HepG2 (cell line): ENCODE data around the gene ABHD1. TPM values are rescaled to one million over a fixed set of nuclear protein-coding genes. Genes with fewer than 3 reads are reported as not detected.

ENCODE experiments used
- AHDC1 ChIP-seq: sonication (generic); formaldehyde crosslinking; IDR thresholded peaks from 2 replicates; pipeline ENCODE4 v1.5.1; 2020; ENCODE audit warnings: mild to moderate bottlenecking, missing genetic modification reagents, borderline replicate concordance
- CAMTA2 ChIP-seq: sonication (generic); formaldehyde crosslinking; IDR thresholded peaks from 2 replicates; pipeline ENCODE4 v1.4.0; 2020; ENCODE audit warnings: mild to moderate bottlenecking, missing genetic modification reagents, borderline replicate concordance
- CREB3 ChIP-seq: sonication (generic); formaldehyde crosslinking; IDR thresholded peaks from 2 replicates; pipeline ENCODE4 v1.5.0; 2020; ENCODE audit warnings: missing genetic modification reagents
- MTA1 ChIP-seq: sonication (generic); formaldehyde crosslinking; IDR thresholded peaks from 2 replicates; pipeline ENCODE4 v1.4.0; 2020; ENCODE audit warnings: missing genetic modification reagents, mild to moderate bottlenecking, borderline replicate concordance
- NR2F2 ChIP-seq: IDR thresholded peaks from 2 replicates; pipeline ENCODE4 v1.6.1; 2012; ENCODE audit warnings: low read depth, inconsistent platforms, borderline replicate concordance
- NRL ChIP-seq: sonication (generic); formaldehyde crosslinking; IDR thresholded peaks from 2 replicates; pipeline ENCODE4 v1.5.0; 2020; ENCODE audit warnings: missing genetic modification reagents, mild to moderate bottlenecking, moderate library complexity, borderline replicate concordance
- SALL1 ChIP-seq: sonication (generic); formaldehyde crosslinking; IDR thresholded peaks from 2 replicates; pipeline ENCODE4 v1.8.0; 2022; ENCODE audit warnings: mild to moderate bottlenecking, missing genetic modification reagents
- SIX4 ChIP-seq: sonication (generic); formaldehyde crosslinking; IDR thresholded peaks from 2 replicates; pipeline ENCODE4 v1.4.0; 2020; ENCODE audit warnings: missing genetic modification reagents
- SOX5 ChIP-seq: IDR thresholded peaks from 2 replicates; pipeline ENCODE4 v1.6.1; 2016; ENCODE audit warnings: borderline replicate concordance
- TCF7 ChIP-seq: sonication (generic); IDR thresholded peaks from 2 replicates; pipeline ENCODE4 v1.6.1; 2016; ENCODE audit warnings: antibody characterized with exemption, low read depth
- TOPORS ChIP-seq: sonication (generic); formaldehyde crosslinking; IDR thresholded peaks from 2 replicates; pipeline ENCODE4 v1.8.0; 2023; ENCODE audit warnings: mild to moderate bottlenecking, missing genetic modification reagents
- TP53 ChIP-seq: sonication (generic); formaldehyde crosslinking; conservative IDR thresholded peaks from 2 replicates; pipeline ENCODE4 v1.4.0; 2020; ENCODE audit warnings: missing genetic modification reagents
- ZNF180 ChIP-seq: sonication (generic); formaldehyde crosslinking; IDR thresholded peaks from 2 replicates; pipeline ENCODE4 v1.4.0; 2020; ENCODE audit warnings: low read depth, missing genetic modification reagents, borderline replicate concordance
- ZNF20 ChIP-seq: sonication (generic); formaldehyde crosslinking; IDR thresholded peaks from 2 replicates; pipeline ENCODE4 v1.4.0; 2020; ENCODE audit warnings: mild to moderate bottlenecking, moderate library complexity, missing genetic modification reagents
- ZNF343 ChIP-seq: sonication (generic); formaldehyde crosslinking; IDR thresholded peaks from 2 replicates; pipeline ENCODE4 v1.4.0; 2020; ENCODE audit warnings: mild to moderate bottlenecking, missing genetic modification reagents
- ZNF510 ChIP-seq: sonication (generic); formaldehyde crosslinking; IDR thresholded peaks from 2 replicates; pipeline ENCODE4 v1.4.0; 2020; ENCODE audit warnings: low read depth, mild to moderate bottlenecking, missing genetic modification reagents
- ZNF598 ChIP-seq: sonication (generic); formaldehyde crosslinking; IDR thresholded peaks from 2 replicates; pipeline ENCODE4 v1.5.1; 2020; ENCODE audit warnings: mild to moderate bottlenecking, missing genetic modification reagents, borderline replicate concordance
- ZNF879 ChIP-seq: sonication (generic); formaldehyde crosslinking; IDR thresholded peaks from 2 replicates; pipeline ENCODE4 v1.8.1; 2023; ENCODE audit warnings: missing genetic modification reagents
- ZSCAN25 ChIP-seq: sonication (generic); formaldehyde crosslinking; IDR thresholded peaks from 2 replicates; pipeline ENCODE4 v1.8.0; 2022; ENCODE audit warnings: mild to moderate bottlenecking, missing genetic modification reagents
- polyA plus RNA-seq, 8 experiments: library from polyadenylated mRNA; depleted of rRNA in 3 of 8; stranded (reverse) in 7 of 8; unstranded in 1 of 8; fragments of >200 nt; fragmentation: Illumina TruSeq in 4 of 8; extraction: Trizol in 4 of 8; gene quantifications; 2 replicates each; pipeline versions ENCODE4 v1.2.1 to v1.2.3, GENCODE V29; 2011 to 2016; ENCODE audit warnings: low read depth in 4 of 8, missing spikeins in 1 of 8, mixed read lengths in 1 of 8; ENCODE audit not compliant: insufficient read depth in 1 of 8
- total RNA-seq, 5 experiments: library from RNA; depleted of rRNA; stranded (reverse); fragments of >200 nt; fragmentation: Illumina TruSeq; extraction: Trizol; gene quantifications; 2 replicates each; pipeline ENCODE4 v1.2.3, GENCODE V29; 2016; ENCODE audit warnings: low read depth in 1 of 5
- TF ChIP-seq, protein P1 (sequence below): IDR thresholded peaks from 2 replicates; pipeline ENCODE4 v1.6.1; 2012; ENCODE audit warnings: inconsistent platforms
- TF ChIP-seq, protein P2 (sequence below): sonication (generic); formaldehyde crosslinking; IDR thresholded peaks from 2 replicates; pipeline ENCODE4 v1.4.0; 2020; ENCODE audit warnings: low read depth, mild to moderate bottlenecking, missing genetic modification reagents
- TF ChIP-seq, protein P3 (sequence below): sonication (generic); formaldehyde crosslinking; IDR thresholded peaks from 2 replicates; pipeline ENCODE4 v1.8.0; 2023; ENCODE audit warnings: mild to moderate bottlenecking, missing genetic modification reagents

The ABHD1 gene
- total and polyA plus RNA-seq, 2 of the 13 experiments (the other 11 are each of a cell fraction or from before 2014, with no cell fraction given) = 0.04 to 0.81 TPM

DNA sequence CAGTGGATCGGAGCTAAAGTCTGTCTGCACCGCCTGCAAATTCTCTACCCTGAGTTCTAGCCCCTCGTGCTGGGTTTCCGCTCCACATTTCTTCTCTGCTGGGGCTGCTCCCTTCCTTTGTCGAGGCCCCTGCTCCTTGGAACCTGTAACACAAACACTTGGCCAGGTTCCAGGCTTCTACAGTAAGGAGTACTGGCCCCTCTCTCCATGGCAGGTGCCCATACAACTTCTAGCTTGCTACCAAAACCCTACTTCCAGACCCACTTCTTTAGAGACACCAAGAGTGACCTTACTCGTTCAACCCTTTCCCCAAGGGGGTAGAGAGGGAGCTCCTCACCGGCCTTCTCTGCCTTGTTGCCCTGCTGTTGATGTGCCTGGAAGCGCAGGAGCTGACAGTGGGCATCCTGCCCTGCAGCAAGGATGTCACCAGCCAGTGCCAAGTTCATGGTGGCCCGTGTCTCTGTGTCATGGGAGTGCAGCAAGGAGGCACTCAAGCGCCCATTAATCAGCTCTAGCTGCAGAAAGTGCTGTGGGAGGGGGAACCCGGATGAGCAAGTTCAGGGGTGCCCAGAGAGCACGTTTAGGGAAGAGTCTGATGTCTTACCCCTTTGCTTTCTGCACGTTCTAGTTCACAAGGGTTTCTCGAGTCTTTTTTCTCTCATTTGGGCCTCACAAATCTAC, 9.7 kb downstream of the ABHD1 start (continued):
- TF ChIP-seq ZNF20 (CRISPR knock-in tag) (no peak), TP53 (CRISPR knock-in tag) (no peak), SALL1 (CRISPR knock-in tag) (no peak), NRL (CRISPR knock-in tag) (peak; percentile 43; the same call in 1 of the 2 replicates), ZNF343 (CRISPR knock-in tag) (no peak), AHDC1 (CRISPR knock-in tag) (no peak), ZNF598 (no peak), TOPORS (CRISPR knock-in tag) (0 out of 2 replicates have a peak, but pooled peaks have one; percentile 1), MTA1 (no peak), ZNF879 (CRISPR knock-in tag) (no peak), CAMTA2 (CRISPR knock-in tag) (no peak), ZNF510 (CRISPR knock-in tag) (no peak), ZNF180 (CRISPR knock-in tag) (no peak), NR2F2 (no peak), ZSCAN25 (CRISPR knock-in tag) (no peak), SOX5 (CRISPR knock-in tag) (no peak), SIX4 (no peak), CREB3 (CRISPR knock-in tag) (no peak), TCF7 (no peak)
- TF ChIP-seq, protein P1, sequence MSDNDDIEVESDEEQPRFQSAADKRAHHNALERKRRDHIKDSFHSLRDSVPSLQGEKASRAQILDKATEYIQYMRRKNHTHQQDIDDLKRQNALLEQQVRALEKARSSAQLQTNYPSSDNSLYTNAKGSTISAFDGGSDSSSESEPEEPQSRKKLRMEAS = peak; percentile 21; the same call in 1 of the 2 replicates
- TF ChIP-seq, protein P2, sequence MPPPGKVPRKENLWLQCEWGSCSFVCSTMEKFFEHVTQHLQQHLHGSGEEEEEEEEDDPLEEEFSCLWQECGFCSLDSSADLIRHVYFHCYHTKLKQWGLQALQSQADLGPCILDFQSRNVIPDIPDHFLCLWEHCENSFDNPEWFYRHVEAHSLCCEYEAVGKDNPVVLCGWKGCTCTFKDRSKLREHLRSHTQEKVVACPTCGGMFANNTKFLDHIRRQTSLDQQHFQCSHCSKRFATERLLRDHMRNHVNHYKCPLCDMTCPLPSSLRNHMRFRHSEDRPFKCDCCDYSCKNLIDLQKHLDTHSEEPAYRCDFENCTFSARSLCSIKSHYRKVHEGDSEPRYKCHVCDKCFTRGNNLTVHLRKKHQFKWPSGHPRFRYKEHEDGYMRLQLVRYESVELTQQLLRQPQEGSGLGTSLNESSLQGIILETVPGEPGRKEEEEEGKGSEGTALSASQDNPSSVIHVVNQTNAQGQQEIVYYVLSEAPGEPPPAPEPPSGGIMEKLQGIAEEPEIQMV (CRISPR knock-in tag) = no peak
- TF ChIP-seq, protein P3, sequence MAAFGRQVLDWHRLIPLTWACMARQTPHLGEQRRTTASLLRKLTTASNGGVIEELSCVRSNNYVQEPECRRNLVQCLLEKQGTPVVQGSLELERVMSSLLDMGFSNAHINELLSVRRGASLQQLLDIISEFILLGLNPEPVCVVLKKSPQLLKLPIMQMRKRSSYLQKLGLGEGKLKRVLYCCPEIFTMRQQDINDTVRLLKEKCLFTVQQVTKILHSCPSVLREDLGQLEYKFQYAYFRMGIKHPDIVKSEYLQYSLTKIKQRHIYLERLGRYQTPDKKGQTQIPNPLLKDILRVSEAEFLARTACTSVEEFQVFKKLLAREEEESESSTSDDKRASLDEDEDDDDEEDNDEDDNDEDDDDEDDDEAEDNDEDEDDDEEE (CRISPR knock-in tag) = 0 out of 2 replicates have a peak, but pooled peaks have one; percentile 9
